ENCODE data around the gene CPOX. TPM values are rescaled to one million over a fixed set of nuclear protein-coding genes. Genes with fewer than 3 reads are reported as not detected.

The CPOX gene
- total and polyA plus RNA-seq, 2 of the 8 experiments (the other 6 are each of a cell fraction or from before 2014, with no cell fraction given), result 17.4 to 27.0 TPM

DNA sequence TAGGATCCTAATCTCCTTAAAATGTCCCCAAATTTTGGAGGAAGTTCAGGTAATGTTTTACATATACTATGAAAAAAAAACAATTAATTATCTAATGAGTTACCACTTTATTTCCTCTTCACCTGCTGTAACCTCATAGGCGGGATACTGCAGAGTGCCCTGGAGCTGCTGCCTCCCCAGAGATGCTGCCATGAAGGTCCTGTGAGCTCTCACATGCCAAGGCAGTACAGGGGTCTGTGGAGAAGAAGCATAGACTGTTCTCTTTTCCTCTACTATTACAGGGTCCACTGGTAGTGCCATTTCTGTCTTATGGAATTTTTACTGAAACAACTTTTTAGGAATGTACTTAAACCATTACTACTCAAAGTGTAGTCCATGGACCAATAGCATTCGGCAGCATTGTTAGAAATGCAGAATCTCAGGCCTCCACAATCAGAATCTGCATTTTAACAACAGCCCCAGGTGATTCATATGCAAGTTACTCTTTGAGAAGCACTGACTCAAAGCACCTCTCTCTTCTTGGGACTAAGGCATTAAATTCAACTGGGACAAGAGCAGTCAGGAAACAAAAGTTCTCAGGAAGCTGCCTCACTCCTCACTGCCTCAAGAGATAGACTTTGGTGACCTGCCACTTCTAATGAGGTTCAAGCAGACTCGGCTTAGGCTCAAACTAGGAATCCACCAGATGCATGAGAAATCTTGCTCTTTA, 30.3 kb upstream of the CPOX start (continued):
- TF ChIP-seq TAF1 (IDR thresholded peaks at IDR 0.05; ENCODE audit: low read depth, low read length), result no peak
